SK-N-SH (cell line): Measurements from ENCODE around the gene HAO2. TPM values are rescaled to one million over a fixed set of nuclear protein-coding genes. Genes with fewer than 3 reads are reported as not detected.

Experiments used
- CTCF ChIA-PET: fragments of 300-600, 350-600 bp; formaldehyde crosslinking; extraction: SDS; loops from one replicate; lab custom pipeline; 2021; lab: Yijun Ruan, JAX
- POLR2A ChIA-PET: fragments of 350-600 bp; sonication (Branson Sonifier 250); formaldehyde crosslinking; extraction: SDS; loops from one replicate; lab custom pipeline; 2020; ENCODE audit warnings: antibody characterized with exemption, inconsistent platforms; lab: Yijun Ruan, JAX
- DNase-seq: peaks from one replicate; pipeline ENCODE4 v3.0.0; 2012
- H2AFZ ChIP-seq: fragments of 200-600 bp; sonication (generic); 2 replicates; pipeline ENCODE4 v1.8.1; 2016; ENCODE audit warnings: antibody characterized with exemption, mild to moderate bottlenecking, low read depth
- H3F3A ChIP-seq: fragments of 200-600 bp; sonication (generic); replicated peaks from 2 replicates; pipeline ENCODE3; 2016; ENCODE audit warnings: antibody characterized with exemption, mild to moderate bottlenecking; ENCODE audit not compliant: insufficient read depth
- H3K27ac ChIP-seq, 2 experiments: fragments of 200-500 bp in 1 of 2; fragments of 200-600 bp in 1 of 2; sonication (Bioruptor generic) in 1 of 2; sonication (generic), shearing (Covaris generic) in 1 of 2; 2 replicates each; pipeline versions ENCODE4 v1.5.1 to v1.6.1; 2014 to 2016; ENCODE audit warnings: low read depth in 2 of 2, inconsistent platforms in 1 of 2, low read length in 1 of 2, mild to moderate bottlenecking in 1 of 2, mixed read lengths in 1 of 2
- H3K27me3 ChIP-seq: fragments of 200-600 bp; sonication (generic), shearing (Covaris generic); 2 replicates; pipeline ENCODE4 v1.6.1; 2016; ENCODE audit warnings: mixed run types; ENCODE audit not compliant: insufficient read depth
- H3K36me3 ChIP-seq, 2 experiments: fragments of 200-500 bp in 1 of 2; fragments of 200-600 bp in 1 of 2; sonication (Bioruptor generic) in 1 of 2; sonication (generic) in 1 of 2; replicated peaks in 1 of 2; 2 replicates each; pipeline versions ENCODE3 to v1.5.1; 2014 to 2016; ENCODE audit warnings: low read length in 1 of 2, mild to moderate bottlenecking in 1 of 2; ENCODE audit not compliant: insufficient read depth in 2 of 2, control insufficient read depth in 1 of 2
- H3K4me1 ChIP-seq, 2 experiments: fragments of 200-500 bp in 1 of 2; fragments of 200-600 bp in 1 of 2; sonication (Bioruptor generic) in 1 of 2; sonication (generic), shearing (Covaris generic) in 1 of 2; 2 replicates each; pipeline versions ENCODE4 v1.5.1 to v1.6.1; 2014 to 2016; ENCODE audit warnings: low read depth in 1 of 2, low read length in 1 of 2, mixed run types in 1 of 2; ENCODE audit not compliant: insufficient read depth in 2 of 2, control insufficient read depth in 1 of 2
- H3K4me2 ChIP-seq: fragments of 200-600 bp; sonication (generic), shearing (Covaris generic); 2 replicates; pipeline ENCODE4 v1.6.1; 2017; ENCODE audit warnings: mixed run types
- H3K4me3 ChIP-seq, 2 experiments: fragments of 200-500 bp in 1 of 2; fragments of 200-600 bp in 1 of 2; sonication (Bioruptor generic) in 1 of 2; sonication (generic), shearing (Covaris generic) in 1 of 2; 2 replicates each; pipeline versions ENCODE4 v1.5.1 to v1.8.1; 2014 to 2016; ENCODE audit warnings: low read depth in 2 of 2, inconsistent platforms in 1 of 2, low read length in 1 of 2, mild to moderate bottlenecking in 1 of 2, mixed read lengths in 1 of 2, moderate library complexity in 1 of 2
- H3K79me2 ChIP-seq: fragments of 200-600 bp; sonication (generic); 2 replicates; pipeline ENCODE4 v1.8.1; 2017; ENCODE audit warnings: mild to moderate bottlenecking; ENCODE audit not compliant: insufficient read depth
- H3K9ac ChIP-seq: fragments of 200-600 bp; sonication (generic); 2 replicates; pipeline ENCODE4 v1.6.1; 2017; ENCODE audit warnings: mixed run types
- H3K9me2 ChIP-seq: fragments of 200-600 bp; sonication (generic); 2 replicates; pipeline ENCODE4 v1.6.1; 2017; ENCODE audit warnings: mixed run types
- H3K9me3 ChIP-seq: fragments of 200-600 bp; sonication (generic); 2 replicates; pipeline ENCODE4 v1.6.1; 2017; ENCODE audit warnings: mixed run types, mild to moderate bottlenecking, moderate library complexity
- H4K20me1 ChIP-seq: fragments of 200-600 bp; sonication (generic); 2 replicates; pipeline ENCODE4 v1.6.1; 2017; ENCODE audit warnings: mild to moderate bottlenecking, mixed run types; ENCODE audit not compliant: insufficient read depth
- CHD2 ChIP-seq: fragments of 150-350 bp; IDR thresholded peaks from 2 replicates; pipeline ENCODE4 v1.6.1; 2018; ENCODE audit warnings: low read length; ENCODE audit not compliant: partially characterized antibody
- CTCF ChIP-seq: fragments of 200-600 bp; sonication (generic); IDR thresholded peaks from 2 replicates; pipeline ENCODE4 v1.6.1; 2017; ENCODE audit warnings: antibody characterized with exemption, mild to moderate bottlenecking, moderate library complexity
- FOSL2 ChIP-seq: IDR thresholded peaks from 2 replicates; pipeline ENCODE4 v1.4.0; 2012; ENCODE audit warnings: low read depth, mild to moderate bottlenecking, moderate library complexity, borderline replicate concordance
- FOXJ3 ChIP-seq: sonication (generic); formaldehyde crosslinking; IDR thresholded peaks from 2 replicates; pipeline ENCODE4 v1.5.1; 2020; ENCODE audit warnings: mild to moderate bottlenecking, missing genetic modification reagents
- NFIC ChIP-seq: IDR thresholded peaks from 2 replicates; pipeline ENCODE4 v1.4.0; 2012; ENCODE audit warnings: borderline replicate concordance
- SMC3 ChIP-seq: IDR thresholded peaks from 2 replicates; pipeline ENCODE4 v1.6.1; 2012; ENCODE audit warnings: low read depth, low read length, improper control_type of control experiment
- TCF12 ChIP-seq: IDR thresholded peaks from 2 replicates; pipeline ENCODE4 v1.4.0; 2012
- USF1 ChIP-seq: IDR thresholded peaks from 2 replicates; pipeline ENCODE4 v1.4.0; 2012; ENCODE audit warnings: low read depth, borderline replicate concordance
- WGBS: methylation state at CpG from one replicate; pipeline ENCODE4 v1.1.6; 2017; ENCODE audit warnings: low lambda C conversion rate; 5-methylcytosine and 5-hydroxymethylcytosine counted together
- polyA plus RNA-seq, 3 experiments: library from polyadenylated mRNA; depleted of rRNA; stranded (reverse); fragments of >200 nt; gene quantifications; 2 replicates each; pipeline ENCODE4 v1.2.3, GENCODE V29; 2012

HAO2 gene
- polyA plus RNA-seq, 1 of the 3 experiments (the other 2 are of a cell fraction): not detected

GRCh38 chr1:119321666-119322419, 46.7 kb upstream of the HAO2 start:
- Histone ChIP-seq H3K4me1 (no peaks in the 10 kb centered on the region; a peak in 1 of 4 replicates), H3K4me2 (no peak overlapping the region), H3K36me3 (no peaks in the 10 kb centered on the region)
- TF ChIP-seq CTCF: no peak
- no peak for TF ChIP-seq TCF12
- no peak for TF ChIP-seq SMC3
- no peak for TF ChIP-seq FOXJ3 (CRISPR knock-in tag)
- no peak for TF ChIP-seq CHD2
- no peak for TF ChIP-seq FOSL2
- TF ChIP-seq USF1: no peak
- no peak for TF ChIP-seq NFIC
- TF ChIP-seq, all 33 proteins: peak for 0
- CTCF ChIA-PET: interaction anchor here (0.9 to 1.1 kb wide), 2 partner anchors 47 to 155 kb away, joined by 3 read pairs; no protein-coding TSS in a partner anchor
- no peak for DNase-seq
- H3F3A ChIP-seq: no peaks in the 10 kb centered on the region
- H4K20me1 ChIP-seq: no peaks in the 10 kb centered on the region
- POLR2A ChIA-PET: no interaction called here
- H3K4me3 ChIP-seq: no peak overlapping the region
- 14% methylated on average over 5 of the region's 5 CpGs for WGBS
- peaks cover 20% of the 10 kb centered on the region; the same call in 1 of the 2 replicates for H3K27me3 ChIP-seq
- H3K79me2 ChIP-seq: no peaks in the 10 kb centered on the region
- no peak overlapping the region for H3K9ac ChIP-seq
- no peak overlapping the region for H2AFZ ChIP-seq
- H3K9me3 ChIP-seq: no peaks in the 10 kb centered on the region
- no peaks in the 10 kb centered on the region for H3K9me2 ChIP-seq
- no peak overlapping the region; a peak in 1 of 4 replicates for H3K27ac ChIP-seq

GRCh38 chr1:119323216-119323982, 45.2 kb upstream of the HAO2 start:
- Histone ChIP-seq H3K4me2 (no peak overlapping the region), H3K4me3 (no peak overlapping the region), H3K9ac (no peak overlapping the region), H3K79me2 (no peaks in the 10 kb centered on the region), H3K9me3 (no peaks in the 10 kb centered on the region), H3K4me1 (peaks cover 0 to 6% of the 10 kb centered on the region in 2 experiments; a peak in 1 of 4 replicates), H3F3A (no peaks in the 10 kb centered on the region), H2AFZ (no peak overlapping the region), H3K27ac (no peak overlapping the region), H3K27me3 (peaks cover 11% of the 10 kb centered on the region; the same call in 1 of the 2 replicates), H4K20me1 (no peaks in the 10 kb centered on the region), H3K36me3 (no peaks in the 10 kb centered on the region), H3K9me2 (no peaks in the 10 kb centered on the region)
- TF ChIP-seq CTCF: no peak
- POLR2A ChIA-PET: no interaction called here
- DNase-seq: no peak
- CTCF ChIA-PET: interaction anchor here (1.1 to 1.8 kb wide), 2 partner anchors 12 to 48 kb away, joined by 3 to 6 read pairs; no protein-coding TSS in a partner anchor
- 50% methylated on average over 5 of the region's 5 CpGs for WGBS
